Renal cortex interstitium (tissue), 11 donors: Measurements from ENCODE around the gene CRIP1. TPM values are rescaled to one million over a fixed set of nuclear protein-coding genes. Genes with fewer than 3 reads are reported as not detected.
A peak's percentile ranks its signal among the peaks of the same experiment; 100 is the strongest.

Experiments used
- DNase-seq, 11 donors: peaks; one replicate each; pipeline ENCODE4 v3.0.0-alpha.2; 2013; ENCODE audit warnings: low read depth in 9 of 11, low spot score in 4 of 11; ENCODE audit errors: extremely low read depth in 1 of 11
- polyA plus RNA-seq, 3 donors: library from polyadenylated mRNA; unstranded; fragments of 120-200 nt; gene quantifications; one replicate each; pipeline ENCODE4 v1.2.1, GENCODE V29; 2013; ENCODE audit not compliant: insufficient read length in 3 of 3

The CRIP1 gene
- polyA plus RNA-seq, 3 donors, result 24.0 to 49.2 (median 36.3) TPM

GRCh38 chr14:105485739-105486162, 935 bp upstream of the CRIP1 start:
- no peak for DNase-seq

GRCh38 chr14:105486974-105487448, 325 bp downstream of the CRIP1 start:
- DNase-seq, result no peak

GRCh38 chr14:105487449-105487985, 831 bp downstream of the CRIP1 start:
- no peak for DNase-seq

- no peak for DNase-seq
These were observed 1.5 kb downstream of the CRIP1 start for GRCh38 chr14:105487986-105488777.

- no peak for DNase-seq
These were observed 2.3 kb downstream of the CRIP1 start for GRCh38 chr14:105488781-105489541.

GRCh38 chr14:105489542-105490266, 3.0 kb downstream of the CRIP1 start:
- peak in 9 of 11 donors; percentile 80 to 93 (median 85) for DNase-seq

- no peak for DNase-seq
These were observed 3.5 kb downstream of the CRIP1 start for GRCh38 chr14:105490267-105490571.

GRCh38 chr14:105490572-105491365, 4.1 kb downstream of the CRIP1 start, which contains the start of gene TEDC1:
Gene TEDC1, plus strand, starts transcription at chr14:105491246. Its CDS starts 130 bp downstream, at chr14:105491376.
- peak; percentile 96 to 100 (median 100) for DNase-seq

- DNase-seq, result no peak
These were observed 4.8 kb downstream of the CRIP1 start for GRCh38 chr14:105491366-105491973.

- no peak for DNase-seq
These were observed 5.6 kb downstream of the CRIP1 start for GRCh38 chr14:105492031-105492970.

- no peak for DNase-seq
These were observed 6.5 kb downstream of the CRIP1 start for GRCh38 chr14:105492971-105493871.

- no peak for DNase-seq
These were observed 7.4 kb downstream of the CRIP1 start for GRCh38 chr14:105493921-105494605.

- DNase-seq, result no peak
These were observed 7.9 kb downstream of the CRIP1 start for GRCh38 chr14:105494606-105494929.

GRCh38 chr14:105495101-105495989, 8.7 kb downstream of the CRIP1 start:
- no peak for DNase-seq
